ENCODE data around the gene TBC1D3B. TPM values are rescaled to one million over a fixed set of nuclear protein-coding genes. Genes with fewer than 3 reads are reported as not detected.

The TBC1D3B gene
- total RNA-seq, 3 donors from 2014 or later (not counting 1 experiment from before 2014, with no cell fraction given), result 4.3 to 10.7 (median 8.2) TPM

- Histone ChIP-seq H3K4me3 (ENCODE audit: low read length) (no peak overlapping the region), H3K9me3 (ENCODE audit: control insufficient read depth, insufficient read depth, low read length) (peaks cover 15% of the 10 kb centered on the region), H3K27me3 (ENCODE audit: control insufficient read depth, insufficient read depth, low read length) (no peaks in the 10 kb centered on the region), H3K4me1 (ENCODE audit: control insufficient read depth, insufficient read depth, low read length) (peaks cover 22% of the 10 kb centered on the region), H3K36me3 (ENCODE audit: control insufficient read depth, insufficient read depth, low read length) (no peaks in the 10 kb centered on the region), H3K27ac (ENCODE audit: low read length) (no peak overlapping the region)
- ATAC-seq (no peak), DNase-seq (no peak)
- 87% methylated on average over 4 of the region's 4 CpGs for WGBS (ENCODE audit: insufficient coverage)
- Mint-ChIP-seq H3K4me1 (peaks cover 41 to 70% of the 10 kb centered on the region in 2 donors), H3K36me3 (peaks cover 16% of the 10 kb centered on the region), H3K27ac (peak overlapping the region; percentile 5 to 52), H3K9me3 (no peaks in the 10 kb centered on the region), H3K27me3 (ENCODE audit: low read depth in 2 of 2) (peaks cover 0 to under 1% of the 10 kb centered on the region in 2 donors), H3K4me3 (no peak overlapping the region)
- intact Hi-C loops (cut with micrococcal nuclease), result no loop called here
- TF ChIP-seq CTCF (IDR thresholded peaks at IDR 0.05), result no peak
Measured at GRCh38 chr17:36128411-36128978, 47.9 kb downstream of the TBC1D3B start.

- Histone ChIP-seq H3K4me1 (ENCODE audit: control insufficient read depth, insufficient read depth, low read length) (peaks cover 22% of the 10 kb centered on the region), H3K36me3 (ENCODE audit: control insufficient read depth, insufficient read depth, low read length) (no peaks in the 10 kb centered on the region), H3K27ac (ENCODE audit: low read length) (no peak overlapping the region), H3K27me3 (ENCODE audit: control insufficient read depth, insufficient read depth, low read length) (no peaks in the 10 kb centered on the region), H3K4me3 (ENCODE audit: low read length) (no peak overlapping the region), H3K9me3 (ENCODE audit: control insufficient read depth, insufficient read depth, low read length) (peaks cover 15% of the 10 kb centered on the region)
- no peaks in the 10 kb centered on the region for H3K27me3 Mint-ChIP-seq (ENCODE audit: low read depth in 2 of 2)
- H3K4me3 Mint-ChIP-seq, result no peak overlapping the region
- TF ChIP-seq CTCF (IDR thresholded peaks at IDR 0.05), result no peak
- peaks cover 41 to 64% of the 10 kb centered on the region in 2 donors for H3K4me1 Mint-ChIP-seq
- ATAC-seq, result no peak
- 89% methylated on average over 6 of the region's 6 CpGs for WGBS (ENCODE audit: insufficient coverage)
- no peaks in the 10 kb centered on the region for H3K9me3 Mint-ChIP-seq
- DNase-seq, result no peak
- intact Hi-C loops (cut with micrococcal nuclease), result no loop called here
- H3K36me3 Mint-ChIP-seq, result peaks cover 13% of the 10 kb centered on the region
- H3K27ac Mint-ChIP-seq, result peak overlapping the region; percentile 52 to 60
Measured at GRCh38 chr17:36127911-36128310, 48.5 kb downstream of the TBC1D3B start.

- intact Hi-C loops (cut with micrococcal nuclease), result no loop called here
- no peaks in the 10 kb centered on the region for H3K36me3 ChIP-seq (ENCODE audit: control insufficient read depth, insufficient read depth, low read length)
- Mint-ChIP-seq H3K27me3 (ENCODE audit: low read depth in 2 of 2) (no peaks in the 10 kb centered on the region), H3K4me3 (no peak overlapping the region), H3K4me1 (peaks cover 41 to 61% of the 10 kb centered on the region in 2 donors), H3K9me3 (no peaks in the 10 kb centered on the region), H3K36me3 (peaks cover 7% of the 10 kb centered on the region), H3K27ac (peak overlapping the region; percentile 52 to 60)
- H3K4me3 ChIP-seq (ENCODE audit: low read length), result no peak overlapping the region
- 52% methylated on average over 6 of the region's 7 CpGs for WGBS (ENCODE audit: insufficient coverage)
- no peak overlapping the region for H3K27ac ChIP-seq (ENCODE audit: low read length)
- no peak for TF ChIP-seq CTCF (IDR thresholded peaks at IDR 0.05)
- peaks cover 15% of the 10 kb centered on the region for H3K9me3 ChIP-seq (ENCODE audit: control insufficient read depth, insufficient read depth, low read length)
- no peak for DNase-seq
- ATAC-seq, result no peak
- no peaks in the 10 kb centered on the region for H3K27me3 ChIP-seq (ENCODE audit: control insufficient read depth, insufficient read depth, low read length)
- peaks cover 22% of the 10 kb centered on the region for H3K4me1 ChIP-seq (ENCODE audit: control insufficient read depth, insufficient read depth, low read length)
Measured at GRCh38 chr17:36127199-36127893, 49.1 kb downstream of the TBC1D3B start.

All from natural killer cell (primary cell).